Astrocyte (in vitro differentiated cells and primary cell): ENCODE results near the gene CDC73. TPM values are rescaled to one million over a fixed set of nuclear protein-coding genes. Genes with fewer than 3 reads are reported as not detected.

Experiments used
- DNase-seq: peaks from one replicate; pipeline ENCODE4 v3.0.0-alpha.2; 2010; ENCODE audit warnings: low read depth
- FAIRE-seq: peaks from 2 replicates; lab custom pipeline; 2011; peaks lifted over from hg19 to GRCh38; lab: Jason Lieb, UNC
- H2AFZ ChIP-seq: 2 replicates; pipeline ENCODE4 v1.6.0; 2012; ENCODE audit warnings: low read depth, low read length, inconsistent platforms
- H3K27ac ChIP-seq: 2 replicates; pipeline ENCODE4 v1.5.1; 2011; ENCODE audit warnings: low read depth, low read length, inconsistent platforms
- H3K27me3 ChIP-seq: 2 replicates; pipeline ENCODE4 v1.6.0; 2011; ENCODE audit warnings: low read length, inconsistent platforms; ENCODE audit not compliant: insufficient read depth
- H3K36me3 ChIP-seq: 2 replicates; pipeline ENCODE4 v1.5.1; 2011; ENCODE audit warnings: low read length, inconsistent platforms; ENCODE audit not compliant: insufficient read depth
- H3K4me1 ChIP-seq: 2 replicates; pipeline ENCODE4 v1.5.1; 2011; ENCODE audit warnings: low read length, inconsistent platforms; ENCODE audit not compliant: insufficient read depth
- H3K4me2 ChIP-seq: 2 replicates; pipeline ENCODE4 v1.6.0; 2012; ENCODE audit warnings: low read length, inconsistent platforms
- H3K4me3 ChIP-seq: 2 replicates; pipeline ENCODE4 v1.5.1; 2011; ENCODE audit warnings: low read depth, mild to moderate bottlenecking, low read length, inconsistent platforms; ENCODE audit not compliant: insufficient read depth
- H3K79me2 ChIP-seq: 2 replicates; pipeline ENCODE4 v1.6.0; 2012; ENCODE audit warnings: mild to moderate bottlenecking, low read length, inconsistent platforms; ENCODE audit not compliant: insufficient read depth
- H3K9ac ChIP-seq: 2 replicates; pipeline ENCODE4 v1.6.0; 2012; ENCODE audit warnings: mild to moderate bottlenecking, low read length, inconsistent platforms
- H3K9me3 ChIP-seq: 2 replicates; pipeline ENCODE4 v1.5.1; 2012; ENCODE audit warnings: low read depth, mild to moderate bottlenecking, low read length, inconsistent platforms; ENCODE audit not compliant: insufficient read depth
- H4K20me1 ChIP-seq: 2 replicates; pipeline ENCODE4 v1.6.0; 2012; ENCODE audit warnings: low read length, inconsistent platforms; ENCODE audit not compliant: insufficient read depth
- H3K27ac Mint-ChIP-seq: one replicate; pipeline ENCODE4 v1.8.0; 2021; ENCODE audit warnings: mild to moderate bottlenecking, mixed read lengths; ENCODE audit not compliant: unreplicated experiment
- H3K27me3 Mint-ChIP-seq: one replicate; pipeline ENCODE4 v1.8.0; 2021; ENCODE audit warnings: low read depth, mixed read lengths; ENCODE audit not compliant: unreplicated experiment
- H3K36me3 Mint-ChIP-seq: one replicate; pipeline ENCODE4 v1.8.0; 2021; ENCODE audit warnings: low read depth, mixed read lengths; ENCODE audit not compliant: unreplicated experiment
- H3K4me1 Mint-ChIP-seq: one replicate; pipeline ENCODE4 v1.8.0; 2021; ENCODE audit warnings: low read depth, mixed read lengths; ENCODE audit not compliant: unreplicated experiment
- H3K4me3 Mint-ChIP-seq: one replicate; pipeline ENCODE4 v1.8.0; 2021; ENCODE audit warnings: mild to moderate bottlenecking, moderate library complexity, mixed read lengths; ENCODE audit not compliant: unreplicated experiment
- H3K9me3 Mint-ChIP-seq: one replicate; pipeline ENCODE4 v1.8.0; 2021; ENCODE audit warnings: mild to moderate bottlenecking, mixed read lengths; ENCODE audit not compliant: unreplicated experiment
- EZH2 ChIP-seq: IDR thresholded peaks from 2 replicates; pipeline ENCODE4 v1.6.1; 2012; ENCODE audit warnings: mild to moderate bottlenecking, low read length, inconsistent platforms; ENCODE audit not compliant: insufficient read depth
- total RNA-seq: library from RNA; stranded (reverse); gene quantifications from 2 replicates; pipeline ENCODE4 v1.2.1, GENCODE V29; 2021
- TF ChIP-seq, protein P1 (sequence below): IDR thresholded peaks from 2 replicates; pipeline ENCODE4 v1.5.1; 2011; ENCODE audit warnings: low read depth, mild to moderate bottlenecking, inconsistent platforms, low read length, moderate library complexity; ENCODE audit not compliant: insufficient read depth

CDC73 gene
- total RNA-seq, 1 donor from 2014 or later = 77.7 TPM

DNA sequence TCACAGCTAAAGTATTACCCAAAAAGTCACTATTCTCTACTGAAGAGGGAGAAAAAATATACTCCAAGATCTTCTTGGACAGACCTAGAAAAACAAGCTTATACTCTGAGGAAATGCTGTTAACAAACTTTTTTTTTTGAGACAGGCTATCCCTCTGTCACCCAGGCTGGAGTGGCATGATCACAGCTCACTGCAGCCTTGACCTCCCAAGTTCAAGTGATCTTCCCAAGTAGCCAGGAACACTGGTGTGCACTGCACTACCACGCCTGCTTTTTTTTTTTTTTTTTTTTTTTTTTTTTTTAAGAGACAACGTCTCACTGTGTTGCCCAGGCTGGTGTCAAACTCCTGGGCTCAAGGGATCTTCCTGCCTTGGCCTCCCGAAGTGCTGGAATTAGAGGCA is 33.9 kb upstream of the CDC73 start:
- Mint-ChIP-seq H3K4me1 (no peaks in the 10 kb centered on the region), H3K4me3 (no peak overlapping the region), H3K9me3 (no peaks in the 10 kb centered on the region), H3K27me3 (no peaks in the 10 kb centered on the region), H3K27ac (no peak overlapping the region), H3K36me3 (peaks cover 1% of the 10 kb centered on the region)
- Histone ChIP-seq H3K9me3 (no peaks in the 10 kb centered on the region), H3K27me3 (no peaks in the 10 kb centered on the region), H3K79me2 (no peaks in the 10 kb centered on the region), H3K27ac (no peak overlapping the region), H3K4me1 (no peaks in the 10 kb centered on the region), H3K9ac (no peak overlapping the region), H2AFZ (no peak overlapping the region), H3K36me3 (peaks cover 28% of the 10 kb centered on the region), H3K4me2 (no peak overlapping the region), H3K4me3 (no peak overlapping the region), H4K20me1 (no peaks in the 10 kb centered on the region)
- TF ChIP-seq, protein P1, sequence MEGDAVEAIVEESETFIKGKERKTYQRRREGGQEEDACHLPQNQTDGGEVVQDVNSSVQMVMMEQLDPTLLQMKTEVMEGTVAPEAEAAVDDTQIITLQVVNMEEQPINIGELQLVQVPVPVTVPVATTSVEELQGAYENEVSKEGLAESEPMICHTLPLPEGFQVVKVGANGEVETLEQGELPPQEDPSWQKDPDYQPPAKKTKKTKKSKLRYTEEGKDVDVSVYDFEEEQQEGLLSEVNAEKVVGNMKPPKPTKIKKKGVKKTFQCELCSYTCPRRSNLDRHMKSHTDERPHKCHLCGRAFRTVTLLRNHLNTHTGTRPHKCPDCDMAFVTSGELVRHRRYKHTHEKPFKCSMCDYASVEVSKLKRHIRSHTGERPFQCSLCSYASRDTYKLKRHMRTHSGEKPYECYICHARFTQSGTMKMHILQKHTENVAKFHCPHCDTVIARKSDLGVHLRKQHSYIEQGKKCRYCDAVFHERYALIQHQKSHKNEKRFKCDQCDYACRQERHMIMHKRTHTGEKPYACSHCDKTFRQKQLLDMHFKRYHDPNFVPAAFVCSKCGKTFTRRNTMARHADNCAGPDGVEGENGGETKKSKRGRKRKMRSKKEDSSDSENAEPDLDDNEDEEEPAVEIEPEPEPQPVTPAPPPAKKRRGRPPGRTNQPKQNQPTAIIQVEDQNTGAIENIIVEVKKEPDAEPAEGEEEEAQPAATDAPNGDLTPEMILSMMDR = no peak
- TF ChIP-seq EZH2 = no peak
- DNase-seq (no peak), FAIRE-seq (no peak)

DNA sequence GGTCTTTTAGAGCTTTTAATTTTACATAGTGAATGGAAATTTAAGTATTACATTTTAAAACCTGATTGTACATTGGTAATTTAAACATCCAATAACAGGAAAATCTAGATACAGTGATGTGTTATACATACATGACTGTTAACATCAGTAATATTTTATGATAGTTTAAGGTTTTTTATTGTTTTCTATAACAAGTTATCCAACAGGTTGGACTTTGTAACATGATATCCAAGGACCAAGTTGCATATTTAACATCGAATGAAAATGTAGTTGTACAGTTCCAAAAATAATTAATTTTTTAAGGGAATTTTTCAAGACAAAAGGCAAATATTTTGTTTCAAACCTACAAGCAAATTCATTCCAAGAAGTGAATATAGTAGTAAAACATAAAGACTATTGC is 31.0 kb upstream of the CDC73 start:
- Histone ChIP-seq H3K4me3 (no peak overlapping the region), H2AFZ (no peak overlapping the region), H3K27me3 (no peaks in the 10 kb centered on the region), H3K27ac (no peak overlapping the region), H3K4me1 (no peaks in the 10 kb centered on the region), H3K79me2 (no peaks in the 10 kb centered on the region), H4K20me1 (no peaks in the 10 kb centered on the region), H3K9me3 (no peaks in the 10 kb centered on the region), H3K9ac (no peak overlapping the region), H3K4me2 (no peak overlapping the region), H3K36me3 (peaks cover 11% of the 10 kb centered on the region)
- Mint-ChIP-seq H3K9me3 (no peaks in the 10 kb centered on the region), H3K27ac (no peak overlapping the region), H3K36me3 (no peaks in the 10 kb centered on the region), H3K27me3 (no peaks in the 10 kb centered on the region), H3K4me1 (no peaks in the 10 kb centered on the region), H3K4me3 (no peak overlapping the region)
- no peak for TF ChIP-seq EZH2
- TF ChIP-seq, protein P1 = no peak
- no peak for DNase-seq
- FAIRE-seq = no peak

DNA sequence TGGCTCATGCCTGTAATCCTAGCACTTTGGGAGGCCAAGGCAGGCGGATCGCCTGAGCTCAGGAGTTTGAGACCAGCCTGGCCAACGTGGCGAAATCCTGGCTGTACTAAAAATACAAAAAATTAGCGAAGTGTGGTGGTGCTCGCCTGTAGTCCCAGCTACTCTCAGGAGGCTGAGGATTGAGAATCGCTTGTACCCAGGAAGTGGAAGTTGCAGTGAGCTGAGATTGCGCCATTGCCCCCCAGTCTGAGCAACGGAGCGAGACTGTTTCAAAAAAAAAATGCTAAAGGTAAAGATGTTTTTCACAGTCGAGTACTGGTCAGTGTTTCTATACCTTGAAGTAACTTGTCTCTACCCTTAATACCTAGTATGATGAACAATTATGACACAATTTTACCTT is 27.7 kb upstream of the CDC73 start:
- no peak for FAIRE-seq
- no peaks in the 10 kb centered on the region for H3K36me3 Mint-ChIP-seq

More for the DNA sequence above, 27.7 kb upstream of the CDC73 start:
- DNase-seq = no peak
- H3K4me3 ChIP-seq = no peak overlapping the region
- peaks cover 6% of the 10 kb centered on the region for H3K36me3 ChIP-seq
- H3K4me1 Mint-ChIP-seq = no peaks in the 10 kb centered on the region
- no peak for TF ChIP-seq EZH2
- TF ChIP-seq, protein P1 = no peak
- no peaks in the 10 kb centered on the region for H3K9me3 Mint-ChIP-seq
- no peaks in the 10 kb centered on the region for H3K27me3 Mint-ChIP-seq
- no peak overlapping the region for H3K27ac Mint-ChIP-seq
- no peaks in the 10 kb centered on the region for H3K27me3 ChIP-seq
- H3K9me3 ChIP-seq = no peaks in the 10 kb centered on the region
- no peak overlapping the region for H3K4me3 Mint-ChIP-seq
- H3K27ac ChIP-seq = no peak overlapping the region
- H3K4me2 ChIP-seq = no peak overlapping the region
- H4K20me1 ChIP-seq = no peaks in the 10 kb centered on the region
- no peaks in the 10 kb centered on the region for H3K4me1 ChIP-seq
- H2AFZ ChIP-seq = no peak overlapping the region
- H3K9ac ChIP-seq = no peak overlapping the region
- H3K79me2 ChIP-seq = no peaks in the 10 kb centered on the region
